Right atrium auricular region (tissue), 2 donors: Measurements from ENCODE around the gene CDIP1. TPM values are rescaled to one million over a fixed set of nuclear protein-coding genes. Genes with fewer than 3 reads are reported as not detected.

ENCODE experiments used
- DNase-seq: peaks from one replicate; pipeline ENCODE4 v3.0.0-alpha.2; 2019; ENCODE audit warnings: low spot score
- H3K27ac ChIP-seq, 2 donors: fragments of 200-600 bp; sonication (generic); 1 replicate in 1 of 2; 2 replicates in 1 of 2; pipeline ENCODE4 v1.5.1; 2016 to 2019
- H3K27me3 ChIP-seq, 2 donors: fragments of 200-600 bp; sonication (generic); one replicate each; pipeline versions ENCODE4 v1.5.1 to v1.6.0; 2017 to 2019
- H3K36me3 ChIP-seq: fragments of 200-600 bp; sonication (generic); one replicate; pipeline ENCODE4 v1.5.1; 2016
- H3K4me1 ChIP-seq, 2 donors: fragments of 200-600 bp; sonication (generic); one replicate each; pipeline versions ENCODE4 v1.5.1 to v1.6.0; 2017 to 2019
- H3K4me3 ChIP-seq, 2 donors: fragments of 200-600 bp; sonication (generic); 1 replicate in 1 of 2; 2 replicates in 1 of 2; pipeline ENCODE4 v1.5.1; 2017 to 2019; ENCODE audit warnings: mild to moderate bottlenecking in 1 of 2, moderate library complexity in 1 of 2
- H3K9me3 ChIP-seq, 2 donors: fragments of 200-600 bp; sonication (generic); one replicate each; pipeline ENCODE4 v1.5.1; 2019
- CTCF ChIP-seq, 2 donors: fragments of 200-600 bp; sonication (generic); IDR thresholded peaks; one replicate each; pipeline ENCODE4 v1.5.1; 2019; ENCODE audit warnings: antibody characterized with exemption in 2 of 2
- total RNA-seq, 2 donors: library from RNA; depleted of rRNA; stranded (reverse); fragments of >200 nt; gene quantifications; one replicate each; pipeline ENCODE4 v1.1.0, GENCODE V29; 2016

The CDIP1 gene
- total RNA-seq, 2 donors from 2014 or later: 29.6 to 42.9 TPM

- DNase-seq: no peak
- H3K4me3 ChIP-seq: no peak overlapping the region
- no peaks in the 10 kb centered on the region for H3K9me3 ChIP-seq
- no peaks in the 10 kb centered on the region for H3K36me3 ChIP-seq
- H3K27me3 ChIP-seq: no peaks in the 10 kb centered on the region
- H3K4me1 ChIP-seq: no peaks in the 10 kb centered on the region
- H3K27ac ChIP-seq: no peak overlapping the region
- no peak for TF ChIP-seq CTCF (IDR thresholded peaks at IDR 0.05)
Measured at GRCh38 chr16:4552541-4552940, 14.0 kb upstream of the CDIP1 start.

GRCh38 chr16:4550591-4550990 lies 12.0 kb upstream of the CDIP1 start:
- no peak overlapping the region for H3K27ac ChIP-seq

GRCh38 chr16:4548124-4548523 lies 9.6 kb upstream of the CDIP1 start:
- no peak overlapping the region for H3K27ac ChIP-seq
- TF ChIP-seq CTCF (IDR thresholded peaks at IDR 0.05): no peak
- H3K9me3 ChIP-seq: no peaks in the 10 kb centered on the region
- no peaks in the 10 kb centered on the region for H3K4me1 ChIP-seq
- H3K36me3 ChIP-seq: no peaks in the 10 kb centered on the region
- no peaks in the 10 kb centered on the region for H3K27me3 ChIP-seq
- no peak for DNase-seq
- no peak overlapping the region for H3K4me3 ChIP-seq

More at GRCh38 chr16:4550591-4550990, 12.0 kb upstream of the CDIP1 start:
- H3K36me3 ChIP-seq: no peaks in the 10 kb centered on the region
- TF ChIP-seq CTCF (IDR thresholded peaks at IDR 0.05): no peak
- no peak overlapping the region for H3K4me3 ChIP-seq
- H3K4me1 ChIP-seq: no peaks in the 10 kb centered on the region
- no peaks in the 10 kb centered on the region for H3K27me3 ChIP-seq
- H3K9me3 ChIP-seq: no peaks in the 10 kb centered on the region
- DNase-seq: no peak

- Histone ChIP-seq H3K4me1 (no peaks in the 10 kb centered on the region), H3K4me3 (no peak overlapping the region), H3K27me3 (no peaks in the 10 kb centered on the region), H3K9me3 (no peaks in the 10 kb centered on the region), H3K27ac (no peak overlapping the region), H3K36me3 (no peaks in the 10 kb centered on the region)
- TF ChIP-seq CTCF (IDR thresholded peaks at IDR 0.05): no peak
- no peak for DNase-seq
Measured at GRCh38 chr16:4544473-4544872, 5.9 kb upstream of the CDIP1 start.

GRCh38 chr16:4539716-4540284 lies 1.2 kb upstream of the CDIP1 start:
- no peak overlapping the region for H3K4me3 ChIP-seq
- H3K36me3 ChIP-seq: no peaks in the 10 kb centered on the region
- peaks cover 0 to 13% of the 10 kb centered on the region in 2 donors for H3K4me1 ChIP-seq
- no peaks in the 10 kb centered on the region for H3K9me3 ChIP-seq
- no peak for DNase-seq
- TF ChIP-seq CTCF (IDR thresholded peaks at IDR 0.05): no peak
- H3K27me3 ChIP-seq: no peaks in the 10 kb centered on the region
- no peak overlapping the region for H3K27ac ChIP-seq
